Forelimb muscle (tissue), 1 donor: ENCODE data around the gene CDC42SE2. TPM values are rescaled to one million over a fixed set of nuclear protein-coding genes. Genes with fewer than 3 reads are reported as not detected.
"Not testable (repeated sequence)": the region's sequence is repeated elsewhere in the genome, so short reads cannot be mapped to it uniquely, and the experiment has no call there.

ENCODE experiments used
- DNase-seq: peaks from one replicate; pipeline ENCODE4 v3.0.0-alpha.2; 2013; ENCODE audit warnings: low read depth
- polyA plus RNA-seq: library from polyadenylated mRNA; unstranded; fragments of 120-200 nt; gene quantifications from one replicate; pipeline ENCODE4 v1.2.1, GENCODE V29; 2013; ENCODE audit not compliant: insufficient read length

CDC42SE2 gene
- polyA plus RNA-seq, 1 donor = 22.5 TPM

- DNase-seq = no peak
These were observed 14.3 kb downstream of the CDC42SE2 start for GRCh38 chr5:131277875-131278740.

DNA sequence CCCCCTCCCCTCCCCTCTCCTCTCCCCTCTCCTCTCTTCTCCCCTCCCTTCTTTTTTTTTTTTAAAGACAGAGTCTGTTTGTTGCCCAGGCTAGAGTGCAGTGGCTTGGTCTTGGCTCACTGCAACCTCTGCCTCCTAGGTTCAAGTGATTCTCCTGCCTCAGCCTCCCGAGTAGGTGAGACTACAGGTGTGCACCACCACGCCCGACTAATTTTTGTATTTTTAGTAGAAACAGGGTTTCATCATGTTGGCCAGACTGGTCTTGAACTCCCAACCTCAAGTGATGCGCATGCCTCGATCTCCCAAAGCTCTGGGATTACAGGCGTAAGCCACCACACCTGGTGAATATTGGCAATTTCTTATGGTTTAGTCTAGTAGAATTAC is 14.9 kb downstream of the CDC42SE2 start:
- not testable (repeated sequence) for DNase-seq

GRCh38 chr5:131279204-131279603 is 15.4 kb downstream of the CDC42SE2 start:
- DNase-seq = no peak

- DNase-seq = no peak
These were observed 16.6 kb downstream of the CDC42SE2 start for GRCh38 chr5:131280417-131280816.

DNA sequence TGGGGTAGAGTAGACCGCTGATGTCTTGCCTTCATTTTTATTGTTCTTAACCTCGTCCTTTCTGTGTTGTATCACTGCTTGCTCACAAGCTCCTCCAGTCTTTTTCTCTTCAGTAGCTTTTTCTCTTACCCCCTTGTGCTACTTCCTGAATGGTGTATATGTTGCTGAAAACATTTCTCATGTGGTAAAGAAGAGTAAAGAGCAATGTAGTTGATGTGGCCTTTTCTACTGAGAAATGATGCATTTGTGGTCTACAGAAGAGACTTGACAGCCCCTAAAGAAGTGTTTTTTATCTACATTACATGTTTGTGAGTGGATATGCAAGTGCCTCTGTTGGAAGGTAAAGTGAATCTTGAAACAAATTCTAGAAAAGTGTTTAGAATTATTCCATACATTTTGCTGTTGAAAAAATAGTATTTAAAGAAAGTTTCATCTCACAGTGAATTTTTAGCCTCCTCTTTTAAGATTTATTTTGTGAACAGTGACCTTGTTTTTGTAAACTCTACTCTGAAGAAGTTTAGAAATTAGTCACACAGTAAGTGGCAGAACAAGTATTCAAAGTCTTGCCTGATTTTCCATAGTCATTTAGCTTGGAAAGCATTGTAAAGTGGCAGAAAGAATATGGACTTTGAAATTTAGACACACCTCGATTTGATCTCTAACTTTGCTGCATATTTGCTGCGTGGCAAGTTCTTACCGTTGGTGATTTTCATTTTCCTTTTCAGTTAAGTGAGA is 17.4 kb downstream of the CDC42SE2 start:
- no peak for DNase-seq

DNA sequence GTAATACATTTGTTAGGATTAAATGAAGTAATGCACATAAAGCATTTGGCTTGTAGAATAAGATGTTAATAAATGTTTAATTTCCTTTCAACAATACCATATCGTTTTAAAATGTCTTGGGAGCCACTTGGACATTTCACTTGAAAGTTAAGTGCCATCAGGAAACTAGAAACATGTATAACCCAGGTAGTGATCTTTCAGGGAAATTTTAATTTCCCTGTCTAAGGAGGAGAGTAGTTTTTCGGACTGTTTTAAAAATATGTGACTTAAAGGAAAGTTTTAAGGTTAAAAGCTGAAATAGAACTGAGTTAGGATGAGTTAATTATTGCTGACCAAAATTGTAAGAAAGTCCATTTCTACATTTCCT is 18.0 kb downstream of the CDC42SE2 start:
- DNase-seq = no peak

DNA sequence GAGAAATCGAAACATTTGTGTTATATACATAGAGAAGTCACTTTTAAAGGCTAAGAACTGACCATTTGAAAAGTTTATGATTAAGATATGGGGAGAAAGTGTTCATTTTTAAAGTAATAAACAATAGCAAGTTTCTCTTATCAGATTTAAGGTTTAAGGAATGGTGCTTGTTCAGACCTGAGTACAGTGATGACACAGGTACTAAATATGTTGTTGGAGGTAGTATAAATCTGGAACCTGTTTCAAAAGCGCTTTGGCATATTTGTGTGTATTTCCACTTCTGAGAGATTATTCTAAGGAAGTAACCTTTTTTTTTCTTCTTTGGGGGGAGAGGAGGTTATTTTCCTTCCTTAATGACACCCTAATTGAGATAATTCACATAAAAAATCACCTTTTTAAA is 18.4 kb downstream of the CDC42SE2 start:
- no peak for DNase-seq

GRCh38 chr5:131285703-131286399 is 22.0 kb downstream of the CDC42SE2 start:
- DNase-seq = no peak

- DNase-seq = no peak
These were observed 22.5 kb downstream of the CDC42SE2 start for GRCh38 chr5:131286400-131286715.

GRCh38 chr5:131288328-131288727 is 24.5 kb downstream of the CDC42SE2 start:
- no peak for DNase-seq

GRCh38 chr5:131289738-131290137 is 25.9 kb downstream of the CDC42SE2 start:
- no peak for DNase-seq

- DNase-seq = no peak
These were observed 32.4 kb downstream of the CDC42SE2 start for GRCh38 chr5:131296213-131296672.

- DNase-seq = no peak
These were observed 34.0 kb downstream of the CDC42SE2 start for GRCh38 chr5:131297886-131298285.

DNA sequence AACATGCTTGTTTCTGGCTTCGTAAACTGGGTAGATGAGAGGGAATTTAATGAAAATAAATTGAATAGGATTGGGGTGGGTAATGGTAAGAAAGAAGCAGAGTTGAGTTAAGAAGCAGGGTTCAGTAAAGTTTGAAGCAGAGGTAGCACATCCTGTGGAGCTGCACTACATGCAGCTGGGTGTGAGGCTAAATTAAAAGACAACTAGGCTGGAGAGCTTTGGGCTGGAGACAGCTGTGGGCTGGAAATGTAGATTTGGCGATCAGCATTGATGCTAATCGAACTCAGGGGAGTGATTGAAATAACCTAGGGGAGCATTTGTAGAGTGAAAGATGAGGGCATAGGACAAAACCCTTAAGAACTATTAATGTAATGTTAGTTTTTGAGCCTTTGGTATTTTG is 35.6 kb downstream of the CDC42SE2 start:
- DNase-seq = no peak

GRCh38 chr5:131302506-131302905 is 38.7 kb downstream of the CDC42SE2 start:
- no peak for DNase-seq

- DNase-seq = no peak
These were observed 39.7 kb downstream of the CDC42SE2 start for GRCh38 chr5:131303537-131303936.

DNA sequence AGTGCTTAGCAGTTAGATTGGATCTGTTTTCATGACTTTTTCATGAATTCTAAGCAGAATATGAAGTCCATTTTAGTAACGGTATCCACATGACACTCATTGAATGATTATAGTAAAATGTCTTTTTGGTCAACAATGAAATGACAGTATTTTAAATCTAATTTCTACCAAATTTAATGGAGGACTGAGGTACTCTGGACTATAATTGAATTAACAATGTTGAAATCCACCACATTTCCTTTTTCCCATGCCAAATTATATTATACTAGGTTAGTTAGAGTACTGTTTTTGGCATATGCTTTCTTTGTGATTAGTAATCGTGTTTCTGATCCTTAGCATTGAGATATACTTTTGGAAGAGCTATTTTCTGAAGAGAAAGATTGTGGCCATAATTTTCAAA is 40.6 kb downstream of the CDC42SE2 start:
- DNase-seq = no peak

GRCh38 chr5:131305138-131305689 is 41.4 kb downstream of the CDC42SE2 start:
- DNase-seq = no peak

- no peak for DNase-seq
These were observed 42.1 kb downstream of the CDC42SE2 start for GRCh38 chr5:131305906-131306305.

DNA sequence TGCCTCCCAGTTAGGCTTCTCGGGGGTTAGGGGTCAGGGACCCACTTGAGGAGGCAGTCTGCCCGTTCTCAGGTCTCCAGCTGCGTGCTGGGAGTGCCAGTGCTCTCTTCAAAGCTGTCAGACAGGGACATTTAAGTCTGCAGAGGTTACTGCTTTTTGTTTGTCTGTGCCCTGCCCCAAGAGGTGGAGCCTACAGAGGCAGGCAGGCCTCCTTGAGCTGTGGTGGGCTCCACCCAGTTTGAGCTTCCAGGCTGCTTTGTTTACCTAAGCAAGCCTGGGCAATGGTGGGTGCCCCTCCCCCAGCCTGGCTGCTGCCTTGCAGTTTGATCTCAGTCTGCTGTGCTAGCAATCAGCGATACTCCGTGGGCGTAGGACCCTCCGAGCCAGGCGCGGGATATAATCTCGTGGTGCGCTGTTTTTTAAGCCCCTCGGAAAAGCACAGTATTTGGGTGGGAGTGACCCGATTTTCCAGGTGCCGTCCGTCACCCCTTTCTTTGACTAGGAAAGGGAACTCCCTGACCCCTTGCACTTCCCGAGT is 48.5 kb downstream of the CDC42SE2 start:
- DNase-seq = not testable (repeated sequence)

GRCh38 chr5:131316026-131316425 is 52.2 kb downstream of the CDC42SE2 start:
- DNase-seq = no peak

DNA sequence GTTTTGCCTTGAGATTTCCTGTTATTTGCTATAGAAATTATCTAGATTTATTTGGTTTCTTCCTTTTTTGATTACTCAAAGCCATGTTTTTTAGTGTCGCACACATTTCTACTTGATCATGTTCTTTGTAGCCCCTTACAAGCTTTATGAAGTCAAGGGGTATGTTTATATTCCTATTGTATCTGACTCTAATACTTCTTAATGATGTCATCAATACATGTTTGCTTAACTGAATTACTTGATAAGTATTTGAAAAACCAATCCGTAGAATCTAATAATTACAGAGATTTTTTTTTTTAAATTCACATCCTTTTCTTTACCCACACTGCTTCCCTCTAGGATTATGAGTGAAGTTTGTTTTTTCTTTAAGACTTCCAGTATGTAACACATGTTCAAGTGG is 53.0 kb downstream of the CDC42SE2 start:
- DNase-seq = no peak
